RWPE1 (cell line): ENCODE measurements around the gene SEMA4C.
A peak's percentile ranks its signal among the peaks of the same experiment; 100 is the strongest.

Source experiments
- CTCF ChIA-PET: fragments of 350-600 bp; sonication (Branson Sonifier 250); formaldehyde crosslinking; extraction: SDS; loops from one replicate; lab custom pipeline; 2021; lab: Yijun Ruan, JAX
- POLR2A ChIA-PET: fragments of 400-600 bp; formaldehyde crosslinking; extraction: SDS; loops from one replicate; lab custom pipeline; 2020; ENCODE audit warnings: antibody characterized with exemption; ENCODE audit not compliant: low non-redundant PET; lab: Yijun Ruan, JAX
- DNase-seq: peaks from one replicate; pipeline ENCODE4 v3.0.0; 2012; ENCODE audit warnings: low spot score
- H3K27ac ChIP-seq: fragments of 450-650 bp; 2 replicates; pipeline ENCODE4 v1.5.1; 2017
- CTCF ChIP-seq: fragments of 450-650 bp; conservative IDR thresholded peaks from 2 replicates; pipeline ENCODE4 v1.5.1; 2017; ENCODE audit warnings: low read depth, mild to moderate bottlenecking

SEMA4C gene

GRCh38 chr2:96842600-96842999 lies 27.3 kb downstream of the SEMA4C start:
- ChIA-PET CTCF (interaction anchor here (0.6 to 1.1 kb wide), 3 partner anchors 9 to 15 kb away, joined by 3 to 4 read pairs (median 4); partner anchors contain the start of gene ANKRD39), POLR2A (no interaction called here)
- no peak for DNase-seq
- H3K27ac ChIP-seq, result peak overlapping the region; percentile 32
- TF ChIP-seq CTCF, result no peak

- POLR2A ChIA-PET, result interaction anchor here (0.7 kb wide), 1 partner anchor 9 kb away, joined by 3 read pairs; no protein-coding TSS in a partner anchor
- CTCF ChIA-PET, result interaction anchor here (0.6 to 0.8 kb wide), 2 partner anchors 8 to 16 kb away, joined by 3 to 4 read pairs; partner anchors contain the start of gene ANKRD39
- H3K27ac ChIP-seq, result peak overlapping the region; percentile 32
These were observed 28.0 kb downstream of the SEMA4C start for GRCh38 chr2:96841701-96842495.

GRCh38 chr2:96839875-96840850 lies 29.7 kb downstream of the SEMA4C start:
- no peak for TF ChIP-seq CTCF

More at GRCh38 chr2:96841701-96842495, 28.0 kb downstream of the SEMA4C start:
- TF ChIP-seq CTCF, result no peak
- DNase-seq, result no peak

GRCh38 chr2:96839293-96839874 lies 30.5 kb downstream of the SEMA4C start:
- no peak for DNase-seq
- ChIA-PET POLR2A (no interaction called here), CTCF (interaction anchor here (0.6 to 1.5 kb wide), 2 partner anchors 44 to 289 kb away, joined by 3 read pairs; no protein-coding TSS in a partner anchor)
- TF ChIP-seq CTCF, result no peak
- H3K27ac ChIP-seq, result peak overlapping the region; percentile 21; the same call in 1 of the 2 replicates

More at GRCh38 chr2:96839875-96840850, 29.7 kb downstream of the SEMA4C start:
- no peak for DNase-seq
- ChIA-PET CTCF (interaction anchor here (0.6 to 1.5 kb wide), 2 partner anchors 43 to 290 kb away, joined by 3 read pairs; no protein-coding TSS in a partner anchor), POLR2A (no interaction called here)
- no peak overlapping the region for H3K27ac ChIP-seq

- peak overlapping the region; percentile 21; the same call in 1 of the 2 replicates for H3K27ac ChIP-seq
- CTCF ChIA-PET, result interaction anchor here (0.6 kb wide), 2 partner anchors 24 to 44 kb away, joined by 3 read pairs; no protein-coding TSS in a partner anchor
- TF ChIP-seq CTCF, result no peak
- DNase-seq, result no peak
- POLR2A ChIA-PET, result interaction anchor here (0.6 kb wide), 1 partner anchor 19 kb away, joined by 3 read pairs; the partner anchor contains the start of gene ANKRD39
These were observed 31.3 kb downstream of the SEMA4C start for GRCh38 chr2:96838345-96839292.
